WI38 (cell line): ENCODE results near the gene CSRNP2.

Source experiments
- H3K4me3 ChIP-seq: 2 replicates; pipeline ENCODE4 v1.5.1; 2011; ENCODE audit warnings: low read depth, mild to moderate bottlenecking, control low read depth, low read length
- TF ChIP-seq, protein P1 (sequence below): IDR thresholded peaks from 2 replicates; pipeline ENCODE4 v1.5.1; 2012; ENCODE audit warnings: low read depth, mild to moderate bottlenecking, control low read depth, low read length

The CSRNP2 gene

DNA sequence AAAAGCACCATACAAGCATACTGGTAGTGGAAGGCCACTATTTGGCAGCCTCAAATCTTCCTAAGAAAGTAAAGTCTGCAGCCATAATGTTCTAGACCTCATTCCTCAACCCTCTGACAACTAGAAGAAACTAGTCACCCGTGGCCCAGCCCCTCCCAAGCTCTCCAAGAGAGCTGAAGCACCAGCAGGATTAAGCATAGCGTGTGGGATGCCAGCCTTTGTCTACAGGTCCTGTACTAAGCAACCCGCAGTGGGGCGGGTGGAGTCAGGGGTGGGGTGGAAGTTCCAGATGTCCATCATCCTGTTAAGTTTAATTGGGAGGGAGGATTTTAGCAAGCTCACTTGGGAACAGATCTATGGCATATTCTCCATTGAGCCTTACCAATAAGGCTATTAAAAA lies 71.4 kb downstream of the CSRNP2 start:
- H3K4me3 ChIP-seq = no peak overlapping the region
- TF ChIP-seq, protein P1, sequence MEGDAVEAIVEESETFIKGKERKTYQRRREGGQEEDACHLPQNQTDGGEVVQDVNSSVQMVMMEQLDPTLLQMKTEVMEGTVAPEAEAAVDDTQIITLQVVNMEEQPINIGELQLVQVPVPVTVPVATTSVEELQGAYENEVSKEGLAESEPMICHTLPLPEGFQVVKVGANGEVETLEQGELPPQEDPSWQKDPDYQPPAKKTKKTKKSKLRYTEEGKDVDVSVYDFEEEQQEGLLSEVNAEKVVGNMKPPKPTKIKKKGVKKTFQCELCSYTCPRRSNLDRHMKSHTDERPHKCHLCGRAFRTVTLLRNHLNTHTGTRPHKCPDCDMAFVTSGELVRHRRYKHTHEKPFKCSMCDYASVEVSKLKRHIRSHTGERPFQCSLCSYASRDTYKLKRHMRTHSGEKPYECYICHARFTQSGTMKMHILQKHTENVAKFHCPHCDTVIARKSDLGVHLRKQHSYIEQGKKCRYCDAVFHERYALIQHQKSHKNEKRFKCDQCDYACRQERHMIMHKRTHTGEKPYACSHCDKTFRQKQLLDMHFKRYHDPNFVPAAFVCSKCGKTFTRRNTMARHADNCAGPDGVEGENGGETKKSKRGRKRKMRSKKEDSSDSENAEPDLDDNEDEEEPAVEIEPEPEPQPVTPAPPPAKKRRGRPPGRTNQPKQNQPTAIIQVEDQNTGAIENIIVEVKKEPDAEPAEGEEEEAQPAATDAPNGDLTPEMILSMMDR = no peak
